GM12874 (cell line): ENCODE data around the gene SRRT.

Experiments used
- TF ChIP-seq, protein P1 (sequence below): IDR thresholded peaks from 2 replicates; pipeline ENCODE4 v1.5.1; 2011; ENCODE audit warnings: low read depth, mild to moderate bottlenecking, control low read depth, low read length, moderate library complexity; ENCODE audit not compliant: insufficient read depth

Gene SRRT

DNA sequence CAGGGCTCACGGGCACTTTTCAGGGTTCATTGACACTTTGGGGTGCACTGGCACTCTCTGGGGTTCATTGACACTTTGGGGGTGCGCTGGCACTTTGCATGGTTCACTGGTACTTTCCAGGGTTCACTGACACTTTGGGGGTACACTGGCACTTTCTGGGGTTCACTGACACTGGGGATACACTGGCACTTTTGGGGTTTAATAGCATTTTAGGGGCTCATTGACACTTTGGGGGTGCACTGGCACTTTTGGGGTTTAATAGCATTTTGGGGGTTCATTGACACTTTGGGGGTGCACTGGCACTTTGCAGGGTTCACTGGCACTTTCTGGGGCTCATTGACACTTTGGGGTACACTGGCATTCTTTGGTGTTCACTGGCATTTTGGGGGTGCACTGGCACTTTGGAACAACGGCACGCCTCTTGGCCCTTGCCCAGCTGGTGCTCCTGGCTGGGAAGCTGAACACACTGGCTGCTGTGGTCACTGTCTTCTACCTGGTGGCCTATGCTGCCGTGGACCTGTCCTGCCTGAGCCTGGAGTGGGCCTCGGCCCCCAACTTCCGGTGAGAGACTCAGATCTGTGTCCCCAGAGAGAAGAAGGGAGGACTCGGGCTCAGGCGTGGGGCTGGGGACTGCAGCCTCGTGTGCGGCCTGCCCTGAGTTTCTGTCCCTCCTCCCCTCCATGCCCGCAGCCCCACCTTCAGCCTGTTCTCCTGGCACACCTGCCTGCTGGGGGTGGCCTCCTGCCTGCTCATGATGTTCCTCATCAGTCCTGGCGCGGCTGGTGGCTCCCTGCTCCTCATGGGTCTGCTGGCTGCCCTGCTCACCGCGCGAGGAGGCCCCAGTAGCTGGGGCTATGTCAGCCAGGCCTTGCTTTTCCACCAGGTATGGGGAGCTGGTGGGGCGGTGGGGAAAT lies 13.9 kb upstream of the SRRT start:
- TF ChIP-seq, protein P1, sequence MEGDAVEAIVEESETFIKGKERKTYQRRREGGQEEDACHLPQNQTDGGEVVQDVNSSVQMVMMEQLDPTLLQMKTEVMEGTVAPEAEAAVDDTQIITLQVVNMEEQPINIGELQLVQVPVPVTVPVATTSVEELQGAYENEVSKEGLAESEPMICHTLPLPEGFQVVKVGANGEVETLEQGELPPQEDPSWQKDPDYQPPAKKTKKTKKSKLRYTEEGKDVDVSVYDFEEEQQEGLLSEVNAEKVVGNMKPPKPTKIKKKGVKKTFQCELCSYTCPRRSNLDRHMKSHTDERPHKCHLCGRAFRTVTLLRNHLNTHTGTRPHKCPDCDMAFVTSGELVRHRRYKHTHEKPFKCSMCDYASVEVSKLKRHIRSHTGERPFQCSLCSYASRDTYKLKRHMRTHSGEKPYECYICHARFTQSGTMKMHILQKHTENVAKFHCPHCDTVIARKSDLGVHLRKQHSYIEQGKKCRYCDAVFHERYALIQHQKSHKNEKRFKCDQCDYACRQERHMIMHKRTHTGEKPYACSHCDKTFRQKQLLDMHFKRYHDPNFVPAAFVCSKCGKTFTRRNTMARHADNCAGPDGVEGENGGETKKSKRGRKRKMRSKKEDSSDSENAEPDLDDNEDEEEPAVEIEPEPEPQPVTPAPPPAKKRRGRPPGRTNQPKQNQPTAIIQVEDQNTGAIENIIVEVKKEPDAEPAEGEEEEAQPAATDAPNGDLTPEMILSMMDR = no peak

DNA sequence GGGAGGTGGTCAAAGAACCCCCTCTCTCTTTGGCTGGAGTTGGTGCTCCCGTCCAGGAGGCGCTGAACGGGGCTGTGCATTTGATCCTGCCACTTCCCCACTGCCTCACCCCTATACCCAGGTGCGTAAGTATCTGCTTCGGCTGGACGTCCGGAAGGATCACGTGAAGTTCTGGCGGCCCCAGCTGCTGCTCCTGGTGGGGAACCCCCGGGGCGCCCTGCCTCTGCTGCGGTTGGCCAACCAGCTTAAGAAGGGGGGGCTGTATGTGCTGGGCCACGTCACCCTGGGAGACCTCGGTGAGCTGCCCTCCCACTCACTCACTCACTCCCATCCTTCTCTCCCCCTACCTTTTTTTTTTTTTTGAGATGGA lies 13.3 kb upstream of the SRRT start:
- TF ChIP-seq, protein P1 = no peak

DNA sequence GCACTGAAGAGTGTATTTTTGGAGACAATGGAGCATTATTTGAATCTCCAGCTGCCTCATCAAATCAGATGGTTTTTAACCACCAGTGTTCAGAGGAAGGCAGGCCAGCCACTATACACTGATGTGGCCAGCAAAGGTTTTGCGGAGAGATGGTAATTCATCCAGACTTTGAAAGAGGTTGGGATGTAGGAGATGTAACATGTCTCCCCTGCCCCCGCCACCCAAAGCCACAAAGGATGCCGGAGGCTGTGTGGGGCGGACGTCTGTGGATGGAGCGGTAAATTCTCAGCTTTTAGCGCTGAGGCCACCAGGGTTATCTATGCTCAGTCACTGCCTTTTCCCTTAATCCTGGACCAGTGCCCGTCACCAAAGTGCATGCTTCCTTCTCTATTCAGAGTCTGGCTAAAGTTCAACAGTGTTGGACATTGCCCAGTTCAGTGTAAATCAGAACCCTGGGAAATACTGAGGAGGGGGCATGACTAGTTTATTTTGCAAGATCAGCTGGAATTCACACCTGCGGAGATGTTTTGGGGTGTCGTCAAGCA lies 11.4 kb upstream of the SRRT start:
- TF ChIP-seq, protein P1 = no peak

DNA sequence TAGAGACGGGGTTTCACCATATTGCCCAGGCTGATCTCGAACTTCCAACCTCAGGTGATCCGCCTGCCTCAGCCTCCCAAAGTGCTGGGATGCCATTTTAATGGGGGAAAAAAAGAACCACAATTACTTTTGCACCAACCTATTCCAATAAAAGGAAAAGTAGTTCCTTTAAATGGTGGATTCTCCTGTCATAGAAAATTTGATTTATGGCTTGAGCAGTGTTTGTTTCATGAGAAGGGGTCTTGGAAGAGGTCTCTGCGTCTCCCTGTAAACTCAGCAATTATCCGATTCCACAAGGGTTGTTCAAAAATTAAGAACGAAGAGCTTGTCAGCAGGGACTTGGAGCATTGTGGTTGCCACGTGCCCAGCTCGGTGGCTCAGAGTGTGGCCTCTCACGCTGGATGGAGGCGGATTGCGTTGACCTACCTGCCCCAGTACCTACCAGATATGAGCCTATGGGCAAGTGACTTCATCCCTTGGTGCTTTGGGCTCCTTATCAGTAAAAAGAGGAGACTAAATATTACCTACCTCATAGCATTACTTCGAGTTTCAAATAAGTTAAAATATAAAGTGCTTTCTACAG lies 10.5 kb upstream of the SRRT start:
- TF ChIP-seq, protein P1 = no peak

DNA sequence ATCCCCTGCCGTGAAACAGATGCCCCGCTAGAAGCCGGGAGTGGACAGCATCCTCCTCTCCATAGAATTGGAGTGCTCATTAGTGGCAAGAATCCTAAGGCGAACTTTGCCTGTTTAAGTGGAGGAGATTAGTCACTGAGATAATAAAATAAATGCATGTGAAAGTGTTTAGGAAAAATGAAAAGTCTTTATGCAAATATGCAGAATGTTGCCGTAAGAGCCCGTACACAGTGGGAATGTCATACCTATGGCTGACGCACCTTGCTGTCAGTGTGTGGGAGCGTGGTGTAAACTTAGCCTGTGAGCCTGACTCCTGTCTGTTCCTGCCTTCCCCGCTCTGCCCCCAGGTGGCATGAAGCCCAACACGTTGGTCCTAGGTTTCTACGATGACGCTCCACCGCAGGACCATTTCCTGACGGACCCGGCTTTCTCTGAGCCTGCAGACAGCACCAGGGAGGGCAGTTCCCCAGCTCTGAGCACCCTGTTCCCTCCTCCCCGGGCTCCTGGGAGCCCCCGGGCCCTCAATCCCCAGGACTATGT lies 9.5 kb upstream of the SRRT start:
- TF ChIP-seq, protein P1 = 0 out of 2 replicates have a peak, but pooled peaks have one; percentile 5

DNA sequence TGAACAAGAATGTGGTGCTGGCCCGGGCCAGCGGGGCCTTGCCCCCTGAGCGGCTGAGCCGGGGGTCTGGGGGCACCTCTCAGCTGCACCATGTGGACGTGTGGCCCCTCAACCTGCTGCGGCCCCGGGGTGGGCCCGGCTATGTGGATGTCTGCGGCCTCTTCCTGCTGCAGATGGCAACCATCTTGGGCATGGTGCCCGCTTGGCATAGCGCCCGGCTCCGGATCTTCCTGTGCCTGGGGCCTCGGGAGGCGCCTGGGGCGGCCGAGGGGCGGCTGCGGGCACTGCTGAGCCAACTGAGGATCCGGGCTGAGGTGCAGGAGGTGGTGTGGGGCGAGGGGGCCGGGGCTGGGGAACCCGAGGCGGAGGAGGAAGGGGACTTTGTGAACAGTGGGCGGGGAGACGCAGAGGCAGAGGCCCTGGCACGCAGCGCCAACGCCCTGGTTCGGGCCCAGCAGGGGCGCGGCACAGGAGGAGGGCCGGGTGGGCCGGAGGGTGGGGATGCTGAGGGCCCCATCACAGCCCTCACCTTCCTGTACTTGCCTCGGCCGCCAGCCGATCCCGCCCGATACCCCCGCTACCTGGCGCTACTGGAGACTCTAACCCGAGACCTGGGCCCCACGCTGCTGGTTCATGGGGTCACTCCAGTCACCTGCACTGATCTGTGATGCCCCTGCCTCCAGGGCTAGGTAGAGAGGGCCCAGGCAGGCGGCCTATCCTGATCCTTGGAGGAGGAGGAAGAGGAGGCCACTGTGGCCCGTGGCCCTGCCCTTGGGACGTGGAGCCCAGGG lies 8.8 kb upstream of the SRRT start:
- TF ChIP-seq, protein P1 = no peak

DNA sequence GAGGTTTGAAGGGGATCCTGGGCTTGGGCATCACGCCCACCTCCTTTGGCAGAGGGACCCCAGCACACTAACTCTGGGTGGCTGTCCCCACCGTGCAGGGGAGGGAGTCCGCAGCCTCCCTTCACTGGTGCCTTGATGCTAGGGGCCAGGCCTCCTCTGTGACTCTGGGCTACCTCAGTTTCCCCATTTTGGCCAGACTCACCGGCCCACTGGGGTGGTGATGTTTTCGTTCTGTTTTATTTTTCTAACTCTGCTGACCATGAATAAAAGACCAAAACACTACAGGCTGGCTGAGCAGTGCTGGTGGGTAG lies 8.2 kb upstream of the SRRT start:
- TF ChIP-seq, protein P1 = no peak
